HCT116 (cell line): ENCODE measurements around the gene ACYP2. TPM values are rescaled to one million over a fixed set of nuclear protein-coding genes. Genes with fewer than 3 reads are reported as not detected.

ENCODE experiments used
- ATAC-seq: fragments of 200-7000 bp; cut with Tn5 transposase; 2 replicates; pipeline ENCODE4 v1.9.1; 2020; ENCODE audit warnings: mild to moderate bottlenecking, moderate library complexity
- BruUV-seq: library from RNA; stranded (reverse); fragments of 400-500 nt; replicated peaks from 2 replicates; lab custom pipeline; 2021; lab: Mats Ljungman, UMichigan
- CTCF ChIA-PET: fragments of 300-600 bp; sonication (Branson Sonifier 250); formaldehyde crosslinking; loops from one replicate; lab custom pipeline; 2021; ENCODE audit warnings: antibody characterized with exemption; lab: Charles Lee
- POLR2A ChIA-PET: fragments of 300-600, 350-600 bp; sonication (Branson Sonifier 250); formaldehyde crosslinking; loops from one replicate; lab custom pipeline; 2021; ENCODE audit warnings: antibody characterized with exemption; lab: Charles Lee
- RAD21 ChIA-PET, 2 experiments: fragments of 300-600 bp; sonication (Branson Sonifier 250); formaldehyde crosslinking; loops; one replicate each; lab custom pipeline; 2023; ENCODE audit warnings: low total read pairs in 2 of 2; ENCODE audit not compliant: uncharacterized antibody in 2 of 2, unreplicated experiment in 2 of 2, low non-redundant PET in 1 of 2; lab: Charles Lee
- DNase-seq: peaks from one replicate; pipeline ENCODE4 v3.0.0-alpha.2; 2010; ENCODE audit warnings: low read depth, low spot score
- H2AFZ ChIP-seq: fragments of 200-600 bp; shearing (Covaris generic), sonication (generic); 2 replicates; pipeline ENCODE4 v1.6.1; 2017; ENCODE audit warnings: low read depth, mixed run types, mixed read lengths, antibody characterized with exemption, low read length; ENCODE audit not compliant: poor library complexity, severe bottlenecking
- H3K27ac ChIP-seq: 2 replicates; pipeline ENCODE4 v1.5.1; 2012; ENCODE audit warnings: low read depth, low read length
- H3K27me3 ChIP-seq: fragments of 200-600 bp; sonication (generic); 2 replicates; pipeline ENCODE4 v1.6.1; 2016; ENCODE audit warnings: mixed run types, low read length, mixed read lengths; ENCODE audit not compliant: insufficient read depth
- H3K36me3 ChIP-seq, 2 experiments: fragments of 200-500 bp in 1 of 2; fragments of 200-600 bp in 1 of 2; sonication (Bioruptor generic) in 1 of 2; sonication (generic) in 1 of 2; 2 replicates each; pipeline versions ENCODE4 v1.5.1 to v1.6.1; 2014 to 2016; ENCODE audit warnings: low read length in 2 of 2, inconsistent platforms in 1 of 2, mixed read lengths in 1 of 2, mixed run types in 1 of 2; ENCODE audit not compliant: insufficient read depth in 2 of 2, control insufficient read depth in 1 of 2
- H3K4me1 ChIP-seq, 2 experiments: fragments of 200-600 bp in 1 of 2; sonication (generic) in 1 of 2; 2 replicates each; pipeline versions ENCODE4 v1.5.1 to v1.6.1; 2012 to 2017; ENCODE audit warnings: low read length in 2 of 2, inconsistent platforms in 1 of 2, mild to moderate bottlenecking in 1 of 2, mixed read lengths in 1 of 2, mixed run types in 1 of 2, moderate library complexity in 1 of 2; ENCODE audit not compliant: insufficient read depth in 2 of 2, control insufficient read depth in 1 of 2
- H3K4me2 ChIP-seq: fragments of 200-600 bp; sonication (generic); 2 replicates; pipeline ENCODE4 v1.6.1; 2017; ENCODE audit warnings: mixed run types, low read length, mixed read lengths
- H3K4me3 ChIP-seq, 2 experiments: fragments of 200-600 bp in 1 of 2; sonication (generic) in 1 of 2; replicated peaks in 1 of 2; 2 replicates each; pipeline ENCODE4 v1.5.1; 2011 to 2016; ENCODE audit warnings: low read length in 2 of 2, control low read depth in 1 of 2, low read depth in 1 of 2, mild to moderate bottlenecking in 1 of 2, mixed read lengths in 1 of 2, mixed run types in 1 of 2
- H3K79me2 ChIP-seq: fragments of 200-600 bp; sonication (generic); 2 replicates; pipeline ENCODE4 v1.6.1; 2017; ENCODE audit warnings: mild to moderate bottlenecking, mixed run types, low read length, moderate library complexity, mixed read lengths; ENCODE audit not compliant: insufficient read depth
- H3K9ac ChIP-seq: fragments of 200-600 bp; sonication (generic); 2 replicates; pipeline ENCODE4 v1.6.1; 2016; ENCODE audit warnings: low read length, mixed read lengths
- H3K9me2 ChIP-seq: fragments of 200-600 bp; sonication (generic), shearing (Covaris generic); 2 replicates; pipeline ENCODE4 v1.6.1; 2017; ENCODE audit warnings: mixed run types, mild to moderate bottlenecking, moderate library complexity; ENCODE audit not compliant: insufficient read depth
- H3K9me3 ChIP-seq, 2 experiments: fragments of 200-500 bp in 1 of 2; fragments of 200-600 bp in 1 of 2; sonication (Bioruptor generic) in 1 of 2; sonication (generic) in 1 of 2; 2 replicates each; pipeline ENCODE4 v1.6.1; 2014 to 2017; ENCODE audit warnings: low read length in 2 of 2, mixed read lengths in 2 of 2, inconsistent platforms in 1 of 2, low read depth in 1 of 2, mild to moderate bottlenecking in 1 of 2, mixed run types in 1 of 2, moderate library complexity in 1 of 2; ENCODE audit not compliant: control insufficient read depth in 1 of 2, insufficient read depth in 1 of 2
- H4K20me1 ChIP-seq: fragments of 200-600 bp; sonication (generic), shearing (Covaris generic); 2 replicates; pipeline ENCODE4 v1.6.1; 2017; ENCODE audit warnings: mixed run types, mild to moderate bottlenecking, moderate library complexity; ENCODE audit not compliant: insufficient read depth
- CBX3 ChIP-seq: IDR thresholded peaks from 2 replicates; pipeline ENCODE4 v1.6.1; 2012; ENCODE audit warnings: low read depth
- CTCF ChIP-seq, 3 experiments: fragments of 200-600 bp in 1 of 3; sonication (generic) in 1 of 3; IDR thresholded peaks in 2 of 3; conservative IDR thresholded peaks in 1 of 3; 2 replicates each; pipeline ENCODE4 v1.5.1; 2012 to 2017; ENCODE audit warnings: low read depth in 2 of 3, low read length in 2 of 3, antibody characterized with exemption in 1 of 3, borderline replicate concordance in 1 of 3, control low read depth in 1 of 3, mild to moderate bottlenecking in 1 of 3, mixed read lengths in 1 of 3, mixed run types in 1 of 3, moderate library complexity in 1 of 3; ENCODE audit not compliant: insufficient read depth in 1 of 3
- ELF1 ChIP-seq: IDR thresholded peaks from 2 replicates; pipeline ENCODE4 v1.6.1; 2012; ENCODE audit warnings: low read depth, borderline replicate concordance
- EZH2 ChIP-seq: fragments of 200-600 bp; sonication (generic); IDR thresholded peaks from 2 replicates; pipeline ENCODE4 v1.6.1; 2017; ENCODE audit warnings: antibody characterized with exemption, mixed run types
- EZH2phosphoT487 ChIP-seq: fragments of 200-600 bp; IDR thresholded peaks from 2 replicates; pipeline ENCODE4 v1.6.1; 2018; ENCODE audit warnings: antibody characterized with exemption, borderline replicate concordance
- JUND ChIP-seq: IDR thresholded peaks from 2 replicates; pipeline ENCODE4 v1.6.1; 2012
- MAX ChIP-seq: IDR thresholded peaks from 2 replicates; pipeline ENCODE4 v1.6.1; 2012
- POLR2A ChIP-seq: IDR thresholded peaks from 2 replicates; pipeline ENCODE4 v1.7.0; 2011; ENCODE audit warnings: borderline replicate concordance; ENCODE audit not compliant: insufficient read depth, insufficient read length; ENCODE audit errors: extremely low read depth
- POLR2AphosphoS5 ChIP-seq: IDR thresholded peaks from 2 replicates; pipeline ENCODE4 v1.6.1; 2011; ENCODE audit warnings: mild to moderate bottlenecking, low read depth, low read length, moderate library complexity
- SP1 ChIP-seq: IDR thresholded peaks from 2 replicates; pipeline ENCODE4 v1.6.1; 2012; ENCODE audit warnings: low read depth
- SRF ChIP-seq: IDR thresholded peaks from 2 replicates; pipeline ENCODE4 v1.6.1; 2012; ENCODE audit warnings: low read depth
- TCF7L2 ChIP-seq: IDR thresholded peaks from 2 replicates; pipeline ENCODE4 v1.7.0; 2011; ENCODE audit warnings: borderline replicate concordance, inconsistent platforms; ENCODE audit not compliant: insufficient read depth, insufficient read length; ENCODE audit errors: extremely low read depth
- ZFX ChIP-seq: fragments of 450-650 bp; IDR thresholded peaks from 2 replicates; pipeline ENCODE4 v1.6.1; 2017
- ZNF274 ChIP-seq: fragments of 200-500 bp; sonication (Bioruptor generic); IDR thresholded peaks from 2 replicates; pipeline ENCODE4 v1.6.1; 2014; ENCODE audit warnings: mild to moderate bottlenecking, low read depth, low read length, inconsistent platforms
- intact Hi-C: fragments of 100-400 bp; cut with micrococcal nuclease; formaldehyde crosslinking; loops from 2 replicates; pipeline ENCODE4 v1.10.0; 2022
- total RNA-seq: library from RNA; stranded (reverse); gene quantifications from one replicate; pipeline ENCODE4 v1.2.1, GENCODE V29; 2021; ENCODE audit not compliant: unreplicated experiment

The ACYP2 gene
- total RNA-seq, 1 experiment from 2014 or later = 9.4 TPM

- CTCF ChIA-PET = no interaction called here
- no peaks in the 10 kb centered on the region for H3K36me3 ChIP-seq
- H4K20me1 ChIP-seq = no peaks in the 10 kb centered on the region
- no peak overlapping the region for H3K27ac ChIP-seq
- intact Hi-C loops = no loop called here
- H3K4me2 ChIP-seq = no peak overlapping the region
- ATAC-seq = no peak
- H3K4me3 ChIP-seq = no peak overlapping the region
- H3K9ac ChIP-seq = no peak overlapping the region
- no peak for DNase-seq
- no peaks in the 10 kb centered on the region for H3K4me1 ChIP-seq
- no peaks in the 10 kb centered on the region for H3K79me2 ChIP-seq
- H2AFZ ChIP-seq = no peak overlapping the region
- H3K9me3 ChIP-seq = no peaks in the 10 kb centered on the region
- no TSS peak for BruUV-seq
- H3K9me2 ChIP-seq = no peaks in the 10 kb centered on the region
- no peaks in the 10 kb centered on the region for H3K27me3 ChIP-seq
- POLR2A ChIA-PET = no interaction called here
- RAD21 ChIA-PET = no interaction called here
- no peak for TF ChIP-seq MAX
- no peak for TF ChIP-seq JUND
- no peak for TF ChIP-seq SP1
- no peak for TF ChIP-seq POLR2A
- TF ChIP-seq EZH2phosphoT487 = no peak
- no peak for TF ChIP-seq ZNF274
These were observed 146.1 kb downstream of the ACYP2 start for GRCh38 chr2:54261537-54261936.

- CTCF ChIA-PET = no interaction called here
- Histone ChIP-seq H3K9me3 (no peaks in the 10 kb centered on the region), H3K36me3 (no peaks in the 10 kb centered on the region), H3K4me2 (no peak overlapping the region), H3K4me1 (no peaks in the 10 kb centered on the region), H3K9me2 (no peaks in the 10 kb centered on the region), H3K4me3 (no peak overlapping the region), H2AFZ (no peak overlapping the region), H4K20me1 (no peaks in the 10 kb centered on the region), H3K27me3 (no peaks in the 10 kb centered on the region), H3K9ac (no peak overlapping the region), H3K27ac (no peak overlapping the region), H3K79me2 (no peaks in the 10 kb centered on the region)
- intact Hi-C loops = no loop called here
- RAD21 ChIA-PET = no interaction called here
- POLR2A ChIA-PET = no interaction called here
- BruUV-seq = no TSS peak
- TF ChIP-seq ZNF274 (no peak), MAX (no peak), POLR2AphosphoS5 (no peak), CBX3 (no peak), ELF1 (no peak), POLR2A (no peak), CTCF (IDR thresholded peaks at IDR 0.05 in 2 of 3, conservative IDR thresholded peaks at IDR 0.05 in 1 of 3; ENCODE audit: borderline replicate concordance in 1 of 3, insufficient read depth in 1 of 3, low read depth in 2 of 3, low read length in 2 of 3) (no peak), ZFX (no peak), SRF (no peak), EZH2 (no peak), TCF7L2 (no peak), EZH2phosphoT487 (no peak)
- ATAC-seq (no peak), DNase-seq (no peak)
These were observed 146.8 kb downstream of the ACYP2 start for GRCh38 chr2:54262015-54262765.
